8988T (cell line): ENCODE data around the gene NAALADL2.

Source experiments
- DNase-seq: peaks from one replicate; pipeline ENCODE4 v3.0.0; 2011

Gene NAALADL2

GRCh38 chr3:175214216-175214615 is 355.1 kb downstream of the NAALADL2 start:
- DNase-seq = no peak

GRCh38 chr3:175215833-175216232 is 356.7 kb downstream of the NAALADL2 start:
- no peak for DNase-seq

DNA sequence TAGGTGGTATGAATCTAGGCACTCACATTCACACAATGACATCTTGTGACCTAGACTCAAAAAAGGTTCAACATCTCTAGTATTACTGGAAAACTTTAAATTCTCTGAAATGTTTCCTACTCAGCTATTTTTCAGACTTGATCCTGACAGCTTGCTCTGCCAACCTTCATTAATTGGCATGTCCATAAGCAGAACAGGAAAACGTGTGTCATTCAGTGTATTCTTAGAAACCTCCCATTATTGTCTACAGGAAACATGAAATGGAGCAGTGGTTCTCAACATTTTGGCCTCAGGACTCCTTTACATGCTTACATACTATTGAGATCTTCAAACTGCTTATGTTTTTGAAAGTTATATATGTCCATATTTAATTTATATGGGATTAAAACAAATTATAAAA is 363.2 kb downstream of the NAALADL2 start:
- no peak for DNase-seq

DNA sequence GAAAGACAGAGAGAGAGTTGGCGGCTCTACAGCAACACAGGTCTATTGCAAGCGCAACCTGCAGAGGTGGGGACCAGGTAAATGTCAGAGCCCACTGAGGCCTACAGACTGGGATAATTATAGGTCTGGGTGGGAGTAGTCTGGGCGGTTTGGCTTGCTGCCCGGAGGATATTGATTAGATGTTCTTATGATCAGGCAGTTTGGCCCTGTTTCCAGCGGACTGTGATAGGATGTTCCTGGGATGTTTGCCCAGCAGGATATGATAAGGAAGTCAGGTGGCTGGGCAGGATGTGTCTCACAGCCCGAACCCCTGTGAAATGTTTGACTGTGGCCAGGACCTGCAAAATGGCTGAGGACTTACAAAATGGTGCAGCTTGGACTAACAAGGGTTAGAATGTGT is 364.9 kb downstream of the NAALADL2 start:
- DNase-seq = no peak

- no peak for DNase-seq
These were observed 367.3 kb downstream of the NAALADL2 start for GRCh38 chr3:175226444-175226843.

DNA sequence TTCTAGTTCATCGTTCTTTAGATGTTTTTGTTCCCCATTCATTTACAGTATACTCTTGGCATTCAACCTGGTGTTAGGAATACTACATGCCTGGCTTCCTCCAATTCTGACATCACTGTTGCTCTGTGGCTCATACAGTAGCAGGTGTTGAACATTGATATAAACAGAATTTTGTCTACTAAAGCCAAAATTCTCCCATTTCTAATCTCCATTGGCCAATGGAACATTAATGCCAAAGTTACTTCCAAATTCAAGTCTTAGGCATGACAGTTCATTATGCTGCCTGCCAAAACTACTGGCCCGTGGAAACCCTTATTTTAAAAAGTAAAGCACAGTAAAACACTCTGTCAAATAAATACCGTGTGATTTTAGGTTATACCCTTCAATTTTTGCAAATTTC is 368.0 kb downstream of the NAALADL2 start:
- DNase-seq = no peak

- DNase-seq = no peak
These were observed 375.1 kb downstream of the NAALADL2 start for GRCh38 chr3:175233957-175234940.

DNA sequence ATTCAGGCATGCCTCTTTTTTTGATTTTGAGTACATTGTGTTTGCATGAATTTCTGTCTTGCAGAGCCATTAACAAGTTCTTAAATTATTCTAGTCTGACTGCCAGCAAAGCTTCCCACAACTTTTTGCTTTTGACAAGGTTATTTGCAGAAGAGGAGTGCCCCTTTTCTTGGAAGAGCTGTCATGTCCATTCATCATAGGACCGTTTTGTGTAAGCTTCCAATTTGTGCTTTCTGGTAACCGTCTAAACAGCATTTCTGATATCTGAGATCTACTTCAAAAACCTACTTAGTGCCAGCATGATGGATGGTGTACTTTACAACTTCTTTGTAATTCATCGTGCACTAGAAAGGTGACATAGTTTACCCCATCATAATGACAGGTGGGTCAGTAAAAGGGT is 379.7 kb downstream of the NAALADL2 start:
- DNase-seq = no peak

- DNase-seq = no peak
These were observed 381.8 kb downstream of the NAALADL2 start for GRCh38 chr3:175240921-175241320.

DNA sequence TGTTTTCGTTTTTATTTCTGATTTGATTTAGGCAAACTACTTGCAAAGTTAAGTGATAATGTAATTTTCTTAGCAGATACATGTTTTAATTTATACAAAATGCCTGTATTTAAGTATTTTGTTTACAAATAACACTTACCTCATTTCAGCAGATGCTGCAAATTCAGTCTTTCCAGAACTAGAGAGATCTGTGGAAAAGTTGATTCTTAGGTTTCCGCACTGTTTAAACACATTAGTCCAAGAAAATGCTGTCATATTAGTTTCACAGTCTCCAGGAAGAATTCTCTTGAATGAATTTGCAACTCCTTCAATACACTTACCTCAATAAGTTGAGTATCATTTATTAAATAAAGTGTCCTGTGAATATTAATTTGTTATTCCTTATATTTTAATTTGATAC is 383.1 kb downstream of the NAALADL2 start:
- DNase-seq = no peak

- DNase-seq = no peak
These were observed 387.1 kb downstream of the NAALADL2 start for GRCh38 chr3:175246234-175246633.

GRCh38 chr3:175246766-175247165 is 387.6 kb downstream of the NAALADL2 start:
- no peak for DNase-seq

- no peak for DNase-seq
These were observed 388.5 kb downstream of the NAALADL2 start for GRCh38 chr3:175247629-175248028.

DNA sequence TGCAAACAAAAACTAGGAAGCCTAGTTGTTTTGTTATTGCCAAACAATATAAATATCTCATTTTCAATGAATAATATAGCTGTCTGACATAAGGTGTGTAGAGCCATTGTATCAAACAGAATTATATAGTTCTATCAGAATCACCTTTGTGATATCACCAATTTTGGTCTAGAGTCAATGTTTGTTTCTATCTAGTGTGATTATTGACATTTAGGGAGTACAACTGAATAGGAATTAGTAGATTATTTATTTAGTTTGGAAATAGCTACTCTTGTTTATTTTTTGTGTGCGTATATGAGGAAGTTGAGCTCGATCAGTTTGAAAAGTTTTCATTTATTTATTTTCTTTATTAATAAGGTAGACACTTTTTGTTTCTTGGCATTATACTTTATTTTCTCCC is 389.7 kb downstream of the NAALADL2 start:
- no peak for DNase-seq

DNA sequence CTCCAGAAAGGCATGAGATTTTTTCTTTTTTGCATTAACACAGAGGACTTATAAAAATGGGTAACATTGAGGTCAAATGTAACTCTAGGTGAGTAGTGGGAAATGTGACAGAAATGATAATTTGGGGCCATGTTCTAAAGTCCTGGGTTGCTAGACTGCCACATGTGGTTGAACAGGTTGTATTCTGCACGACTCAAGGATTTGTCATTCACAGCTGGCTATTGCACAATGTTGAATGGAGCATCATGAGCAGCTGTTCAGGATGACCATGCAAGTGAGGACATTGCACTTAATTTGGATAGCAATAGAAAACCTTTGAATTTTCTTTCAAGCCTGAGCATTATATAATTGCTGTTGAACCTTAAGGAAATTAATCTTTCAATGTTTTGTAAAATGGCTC is 396.6 kb downstream of the NAALADL2 start:
- no peak for DNase-seq

DNA sequence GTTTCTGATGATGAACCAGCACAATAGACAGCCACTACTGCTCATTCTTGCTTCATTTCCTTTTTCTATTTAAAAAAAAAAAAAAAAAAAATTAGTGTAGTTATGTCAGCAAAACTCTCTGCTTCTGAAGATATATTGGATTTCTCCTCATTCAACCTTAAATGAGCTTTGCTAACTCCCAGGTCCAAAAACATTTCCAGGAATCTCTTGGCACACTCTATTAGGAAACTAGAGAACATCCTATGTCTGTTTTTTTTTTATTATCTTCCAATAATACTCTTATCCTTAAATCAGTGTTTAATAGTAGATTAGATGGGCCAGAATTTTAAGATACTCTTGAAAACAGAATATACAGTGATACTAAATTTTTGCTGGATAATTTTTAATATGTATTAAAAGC is 398.0 kb downstream of the NAALADL2 start:
- DNase-seq = no peak

GRCh38 chr3:175258763-175259162 is 399.6 kb downstream of the NAALADL2 start:
- DNase-seq = no peak

DNA sequence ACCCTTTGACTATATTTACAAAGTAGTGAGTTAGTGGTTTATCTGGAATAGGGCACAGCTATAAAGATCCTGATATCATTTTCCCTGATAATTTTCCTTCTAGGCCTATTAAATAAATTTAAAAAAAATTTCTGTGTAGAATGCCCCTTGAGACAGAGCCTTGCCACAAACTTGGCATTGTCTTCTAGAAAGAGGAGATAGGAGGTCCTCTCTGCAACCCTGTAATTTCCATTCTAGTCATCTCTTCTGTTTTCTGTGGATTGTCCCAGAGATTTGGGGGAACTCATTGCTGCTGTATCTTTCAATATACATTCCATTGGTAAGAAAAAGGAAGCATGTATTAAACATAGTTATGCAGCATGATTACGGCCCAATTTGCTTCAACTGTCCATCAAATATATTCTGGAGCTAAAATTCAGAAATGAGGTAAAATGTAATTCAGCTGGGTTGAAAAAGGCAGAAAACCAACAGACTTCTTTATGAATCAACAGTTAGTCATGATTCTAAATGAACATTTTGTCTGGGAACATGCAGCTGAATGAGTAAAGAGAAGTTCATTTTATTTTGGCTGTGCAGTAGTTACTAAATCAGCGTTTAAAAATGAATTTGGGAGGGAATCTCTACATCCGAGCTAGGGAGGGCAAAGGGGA is 401.1 kb downstream of the NAALADL2 start:
- no peak for DNase-seq

- no peak for DNase-seq
These were observed 407.3 kb downstream of the NAALADL2 start for GRCh38 chr3:175266478-175266877.

DNA sequence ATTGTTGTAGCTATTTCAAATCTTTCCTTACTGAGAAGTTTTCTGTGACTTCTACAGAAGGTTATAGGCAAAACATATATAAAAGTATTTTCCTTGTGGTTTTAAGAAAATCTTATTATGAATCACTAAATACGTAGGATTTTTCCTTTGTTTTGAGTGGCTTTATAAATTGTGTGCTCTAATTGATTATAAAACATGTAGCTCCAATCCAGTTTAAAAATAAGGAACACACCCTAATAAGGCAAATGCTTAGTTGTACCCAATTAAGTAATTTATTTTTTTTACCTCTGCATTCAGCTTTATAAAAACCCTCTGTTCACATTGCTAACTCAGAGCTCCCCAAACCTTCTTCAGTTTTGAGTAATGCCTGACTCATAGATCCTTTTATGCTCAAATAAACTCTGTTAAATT is 408.0 kb downstream of the NAALADL2 start:
- no peak for DNase-seq

DNA sequence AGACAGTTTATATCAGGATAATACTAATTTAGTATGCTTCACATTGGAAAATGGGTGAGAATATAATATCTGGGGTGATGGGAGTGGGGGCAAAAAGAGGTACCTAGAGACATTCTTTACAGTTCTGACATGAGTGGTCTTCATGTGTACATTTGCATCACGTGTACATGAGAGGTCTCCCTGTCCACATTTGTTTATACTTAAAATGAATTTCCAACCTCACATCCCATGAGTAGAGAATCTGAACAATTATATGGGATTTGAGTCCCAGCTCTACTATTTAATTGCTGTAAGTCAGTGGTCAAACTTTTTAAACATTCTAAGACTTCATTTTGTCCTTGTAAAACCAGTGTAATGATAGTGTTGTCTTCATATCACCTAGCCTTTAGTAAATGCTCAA is 408.4 kb downstream of the NAALADL2 start:
- no peak for DNase-seq

DNA sequence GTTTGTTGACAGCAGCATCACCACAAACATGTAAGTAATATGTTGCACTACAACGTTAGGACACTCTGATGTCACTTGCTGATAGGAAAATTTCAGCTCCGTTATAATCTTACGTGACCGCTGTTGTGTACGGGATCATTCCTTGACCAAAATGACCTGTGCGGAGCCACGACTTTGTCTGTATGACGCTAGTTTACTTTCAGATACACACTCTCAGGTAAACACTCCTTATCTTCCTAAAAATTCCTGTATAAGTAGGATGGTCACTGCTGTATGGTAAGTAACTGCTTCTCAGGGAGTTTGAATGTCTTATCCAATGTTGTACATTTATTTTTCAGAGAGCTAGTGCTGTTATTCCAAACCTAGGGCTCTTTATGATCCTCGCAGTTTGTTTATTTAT is 410.3 kb downstream of the NAALADL2 start:
- DNase-seq = no peak

DNA sequence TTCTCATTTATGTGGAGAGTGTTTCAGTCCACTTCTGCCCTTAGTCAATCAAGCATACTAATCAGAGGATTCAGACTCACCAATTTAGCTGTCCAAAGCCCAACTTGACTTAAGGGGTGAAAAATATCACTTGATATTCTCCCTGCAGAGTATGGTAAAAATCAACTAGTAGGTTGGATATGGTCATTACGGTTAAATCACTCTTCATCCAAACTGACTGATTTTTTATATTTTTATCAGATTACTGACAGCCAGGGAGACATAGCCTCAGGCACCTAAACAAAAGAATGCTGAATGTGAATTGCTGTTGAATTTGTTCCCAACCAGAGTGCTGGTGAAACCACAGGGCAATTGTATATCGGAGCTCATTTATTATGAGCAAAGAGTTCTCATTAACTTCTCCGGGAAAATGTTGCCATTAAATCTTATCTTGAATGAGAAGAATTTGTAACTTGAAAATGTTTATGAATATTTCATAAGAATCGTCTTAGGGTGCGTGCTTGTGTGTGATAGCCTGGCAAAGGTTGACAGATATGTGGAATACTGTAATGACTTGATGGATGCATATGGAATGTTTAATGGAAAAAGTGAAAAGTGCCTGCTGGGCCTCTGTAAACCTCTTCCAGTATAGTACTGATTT is 411.2 kb downstream of the NAALADL2 start:
- DNase-seq = no peak

- DNase-seq = no peak
These were observed 411.7 kb downstream of the NAALADL2 start for GRCh38 chr3:175270866-175271265.
